ENCODE data around the gene ATG7.
"Not testable (repeated sequence)": the region's sequence is repeated elsewhere in the genome, so short reads cannot be mapped to it uniquely, and the experiment has no call there.

Gene ATG7

GRCh38 chr3:11389386-11390268 lies 117.4 kb downstream of the ATG7 start:
- no peak for DNase-seq (ENCODE audit: low read depth)

GRCh38 chr3:11390411-11391131 lies 118.4 kb downstream of the ATG7 start:
- DNase-seq (ENCODE audit: low read depth) = no peak

GRCh38 chr3:11391174-11391879 lies 119.1 kb downstream of the ATG7 start:
- no peak for DNase-seq (ENCODE audit: low read depth)

- no peak for DNase-seq (ENCODE audit: low read depth)
Observed at GRCh38 chr3:11392014-11392859, 120.0 kb downstream of the ATG7 start.

- DNase-seq (ENCODE audit: low read depth) = no peak
Observed at GRCh38 chr3:11392860-11393114, 120.6 kb downstream of the ATG7 start.

- DNase-seq (ENCODE audit: low read depth) = no peak
Observed at GRCh38 chr3:11393401-11393800, 121.2 kb downstream of the ATG7 start.

GRCh38 chr3:11394392-11394791 lies 122.2 kb downstream of the ATG7 start:
- no peak for DNase-seq (ENCODE audit: low read depth)

- DNase-seq (ENCODE audit: low read depth) = no peak
Observed at GRCh38 chr3:11400213-11400612, 128.0 kb downstream of the ATG7 start.

- DNase-seq (ENCODE audit: low read depth) = no peak
Observed at GRCh38 chr3:11401434-11401833, 129.2 kb downstream of the ATG7 start.

- DNase-seq (ENCODE audit: low read depth) = no peak
Observed at GRCh38 chr3:11405323-11405722, 133.1 kb downstream of the ATG7 start.

- DNase-seq (ENCODE audit: low read depth) = no peak
Observed at GRCh38 chr3:11407644-11408043, 135.4 kb downstream of the ATG7 start.

- DNase-seq (ENCODE audit: low read depth) = not testable (repeated sequence)
Observed at GRCh38 chr3:11408324-11408859, 136.2 kb downstream of the ATG7 start.

GRCh38 chr3:11410564-11410963 lies 138.4 kb downstream of the ATG7 start:
- no peak for DNase-seq (ENCODE audit: low read depth)

GRCh38 chr3:11411956-11412355 lies 139.8 kb downstream of the ATG7 start:
- DNase-seq (ENCODE audit: low read depth) = no peak

GRCh38 chr3:11413071-11413470 lies 140.9 kb downstream of the ATG7 start:
- DNase-seq (ENCODE audit: low read depth) = no peak

GRCh38 chr3:11415099-11415498 lies 142.9 kb downstream of the ATG7 start:
- no peak for DNase-seq (ENCODE audit: low read depth)

GRCh38 chr3:11420066-11420465 lies 147.9 kb downstream of the ATG7 start:
- DNase-seq (ENCODE audit: low read depth) = no peak

GRCh38 chr3:11422291-11422690 lies 150.1 kb downstream of the ATG7 start:
- DNase-seq (ENCODE audit: low read depth) = no peak

- no peak for DNase-seq (ENCODE audit: low read depth)
Observed at GRCh38 chr3:11423868-11424267, 151.7 kb downstream of the ATG7 start.

GRCh38 chr3:11424277-11424676 lies 152.1 kb downstream of the ATG7 start:
- no peak for DNase-seq (ENCODE audit: low read depth)

GRCh38 chr3:11430207-11430606 lies 158.0 kb downstream of the ATG7 start:
- DNase-seq (ENCODE audit: low read depth) = no peak

- no peak for DNase-seq (ENCODE audit: low read depth)
Observed at GRCh38 chr3:11430624-11431023, 158.4 kb downstream of the ATG7 start.

All from stimulated activated CD8-positive, alpha-beta memory T cell treated with anti-CD3 and anti-CD28 coated beads, Interleukin-15, amount 100 ng/mL, for 24 hours (primary cell).